Activated naive CD4-positive, alpha-beta T cell treated with anti-CD3 and anti-CD28 coated beads, Interleukin-2, amount 10 ng/mL, durations not matched to agents 5 hours and 36 hours (primary cell): ENCODE measurements around the gene TTC39C. TPM values are rescaled to one million over a fixed set of nuclear protein-coding genes. Genes with fewer than 3 reads are reported as not detected.

Source experiments
- total RNA-seq, 2 experiments: library from RNA; stranded (reverse); gene quantifications; one replicate each; pipeline ENCODE4 v1.2.3, GENCODE V29; 2021

The TTC39C gene
- 100 to 1,000 TPM; 122 to 123 TPM for total RNA-seq

DNA sequence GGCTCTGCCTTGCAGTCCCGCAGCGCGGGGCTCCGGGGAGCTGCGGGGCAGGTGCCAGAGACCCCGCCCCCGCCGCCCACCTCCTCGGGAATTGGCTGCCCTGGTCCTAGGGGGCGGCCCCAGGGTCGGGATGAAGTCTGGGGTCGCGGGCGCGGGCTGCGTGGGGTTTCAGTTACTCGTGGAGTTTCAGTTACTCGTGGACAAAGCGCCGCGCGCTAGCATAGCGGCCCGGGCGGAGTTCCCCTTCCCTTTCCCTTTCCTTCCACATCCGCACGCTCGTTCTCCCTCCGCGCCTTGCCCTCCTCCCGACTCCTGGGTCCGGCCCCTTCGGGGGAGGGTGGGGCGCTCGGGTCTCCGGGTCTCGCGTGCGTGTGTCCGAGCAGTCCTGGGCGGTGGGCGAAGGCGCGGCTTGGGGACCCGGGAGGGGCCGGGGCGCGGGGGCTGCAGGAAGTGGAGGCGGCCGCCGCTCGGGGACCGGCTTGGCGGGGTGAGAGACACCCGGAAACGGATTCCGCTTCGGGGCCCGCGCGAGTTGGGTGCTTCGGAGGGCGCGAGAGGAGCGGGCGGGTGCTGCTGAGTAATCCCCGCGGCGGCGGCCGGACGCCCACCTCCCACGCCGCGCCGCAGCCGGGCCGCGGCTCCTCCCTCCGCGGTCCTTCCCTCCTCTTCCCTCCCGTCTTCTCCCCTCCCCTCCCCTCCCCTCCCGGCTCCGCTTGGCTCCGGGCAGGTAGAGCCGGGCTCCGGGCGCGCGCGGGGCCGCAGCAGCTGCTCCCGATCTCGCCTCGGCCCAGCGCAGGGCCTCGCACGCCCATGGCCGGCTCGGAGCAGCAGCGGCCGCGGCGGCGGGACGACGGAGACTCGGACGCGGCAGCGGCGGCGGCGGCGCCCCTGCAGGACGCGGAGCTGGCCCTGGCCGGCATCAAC, at the start of gene TTC39C:
Gene TTC39C, plus strand, starts transcription at position 693 of the 924 bp plus-strand sequence. Its CDS starts 118 bp downstream, at position 811.

DNA sequence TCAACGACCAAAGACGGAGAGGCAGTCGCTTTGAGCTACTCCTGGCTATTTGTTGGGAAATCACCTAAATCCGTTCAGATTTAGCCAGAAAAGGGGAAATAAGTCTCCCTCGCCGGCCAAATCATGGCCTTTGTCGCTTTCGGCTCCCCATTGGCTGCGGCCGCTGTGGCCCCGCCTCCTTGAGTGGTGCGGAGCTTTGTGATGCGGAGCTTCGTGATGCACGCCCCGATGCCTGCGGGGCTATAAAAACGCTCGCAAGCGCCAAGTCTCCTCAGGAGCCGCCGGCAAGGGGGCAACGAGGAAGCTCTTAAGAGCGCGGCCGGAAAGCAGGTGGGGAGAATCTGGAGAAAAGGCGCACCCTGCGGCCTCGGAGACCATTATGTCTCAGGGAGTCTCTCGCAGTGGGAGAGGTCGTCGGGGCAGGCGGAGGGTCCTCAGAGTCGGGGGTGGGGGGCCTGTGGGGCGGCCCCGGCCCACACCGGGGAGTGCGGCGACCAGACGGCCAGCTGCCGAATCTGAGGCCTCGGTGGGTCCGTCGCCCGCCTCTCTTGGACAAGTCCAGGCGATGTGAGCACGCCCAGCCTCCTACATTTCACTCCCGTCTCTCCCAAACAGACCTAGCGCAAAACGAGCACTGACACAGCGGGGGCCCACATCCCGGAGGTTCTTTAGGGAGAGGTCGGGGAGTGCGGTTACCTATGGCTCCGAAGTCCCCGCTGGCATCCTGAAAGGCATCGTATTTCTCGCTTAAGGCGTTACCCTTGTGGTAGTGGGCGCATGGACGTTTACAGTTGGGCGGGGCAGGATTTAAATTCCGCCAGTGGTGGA, 124.4 kb downstream of the TTC39C start, which contains the start of gene CABYR:
Gene CABYR, plus strand, starts transcription at position 274 of the 828 bp plus-strand sequence. CDS start 4,053 bp downstream, outside the sequence.

Other genes starting within 250 kb of the TTC39C start
- gene CABYR, start 124.3 kb downstream of the TTC39C start, total RNA-seq = 1 to 10 TPM; 1.1 to 1.2 TPM